Endothelial cell of umbilical vein (primary cell): ENCODE results near the gene CNIH2. TPM values are rescaled to one million over a fixed set of nuclear protein-coding genes. Genes with fewer than 3 reads are reported as not detected.

ENCODE experiments used
- BruUV-seq: library from RNA; stranded (reverse); fragments of 400-500 nt; replicated peaks from 2 replicates; lab custom pipeline; 2021; lab: Mats Ljungman, UMichigan
- CTCF ChIA-PET: fragments of 300-600, 350-600 bp; sonication (Branson Sonifier 250); formaldehyde crosslinking; loops from one replicate; lab custom pipeline; 2021; ENCODE audit warnings: antibody characterized with exemption, inconsistent platforms; lab: Charles Lee
- POLR2A ChIA-PET: fragments of 300-600, 350-600 bp; sonication (Branson Sonifier 250); formaldehyde crosslinking; loops from one replicate; lab custom pipeline; 2021; ENCODE audit warnings: antibody characterized with exemption, inconsistent platforms; lab: Charles Lee
- DNase-seq: peaks from one replicate; pipeline ENCODE4 v3.0.0-alpha.2; 2011; ENCODE audit warnings: low read depth, low spot score
- FAIRE-seq: peaks from 2 replicates; lab custom pipeline; 2011; peaks lifted over from hg19 to GRCh38; lab: Jason Lieb, UNC
- H2AFZ ChIP-seq: 2 replicates; pipeline ENCODE4 v1.6.0; 2012; ENCODE audit warnings: low read depth, low read length, control low read depth, inconsistent platforms
- H3K27ac ChIP-seq: 2 replicates; pipeline ENCODE4 v1.5.1; 2011; ENCODE audit warnings: low read depth, mild to moderate bottlenecking, control low read depth, low read length, moderate library complexity; ENCODE audit not compliant: insufficient read depth
- H3K27me3 ChIP-seq, 2 experiments: 2 replicates each; pipeline versions ENCODE4 v1.6.0 to v1.6.1; 2011; ENCODE audit warnings: low read length in 2 of 2, mixed read lengths in 1 of 2; ENCODE audit not compliant: control insufficient read depth in 2 of 2, insufficient read depth in 2 of 2
- H3K36me3 ChIP-seq, 2 experiments: 2 replicates in 1 of 2; 3 replicates in 1 of 2; pipeline ENCODE4 v1.5.1; 2011; ENCODE audit warnings: low read length in 2 of 2, mild to moderate bottlenecking in 1 of 2, moderate library complexity in 1 of 2; ENCODE audit not compliant: control insufficient read depth in 2 of 2, insufficient read depth in 2 of 2; ENCODE audit errors: extremely low read depth in 1 of 2
- H3K4me1 ChIP-seq: 3 replicates; pipeline ENCODE4 v1.5.1; 2011; ENCODE audit warnings: mild to moderate bottlenecking, low read length; ENCODE audit not compliant: control insufficient read depth, insufficient read depth; ENCODE audit errors: extremely low read depth
- H3K4me2 ChIP-seq: 2 replicates; pipeline ENCODE4 v1.6.1; 2011; ENCODE audit warnings: low read length, control low read depth, mixed read lengths; ENCODE audit not compliant: insufficient read depth
- H3K4me3 ChIP-seq, 3 experiments: fragments of 200-600 bp in 1 of 3; sonication (generic), shearing (Covaris generic) in 1 of 3; replicated peaks in 1 of 3; 2 replicates each; pipeline ENCODE4 v1.5.1; 2011 to 2016; ENCODE audit warnings: control low read depth in 3 of 3, low read length in 3 of 3, mild to moderate bottlenecking in 2 of 3, inconsistent platforms in 1 of 3, low read depth in 1 of 3, moderate library complexity in 1 of 3; ENCODE audit not compliant: insufficient read depth in 1 of 3
- H3K79me2 ChIP-seq: 2 replicates; pipeline ENCODE4 v1.6.0; 2012; ENCODE audit warnings: low read length, inconsistent platforms; ENCODE audit not compliant: control insufficient read depth, insufficient read depth
- H3K9ac ChIP-seq: replicated peaks from 2 replicates; pipeline ENCODE3; 2011; ENCODE audit warnings: low read length, control low read depth; ENCODE audit not compliant: insufficient read depth; ENCODE audit errors: extremely low read depth
- H3K9me1 ChIP-seq: replicated peaks from 3 replicates; pipeline ENCODE4 v1.6.0; 2011; ENCODE audit warnings: mild to moderate bottlenecking, low read length; ENCODE audit not compliant: control insufficient read depth, insufficient read depth; ENCODE audit errors: extremely low read depth
- H3K9me3 ChIP-seq: replicated peaks from 2 replicates; pipeline ENCODE4 v1.5.1; 2012; ENCODE audit warnings: low read length, inconsistent platforms; ENCODE audit not compliant: control insufficient read depth, insufficient read depth
- H4K20me1 ChIP-seq: replicated peaks from 2 replicates; pipeline ENCODE3; 2011; ENCODE audit warnings: mild to moderate bottlenecking, low read length; ENCODE audit not compliant: control insufficient read depth, insufficient read depth; ENCODE audit errors: extremely low read depth
- EZH2 ChIP-seq: IDR thresholded peaks from 2 replicates; pipeline ENCODE4 v1.6.1; 2012; ENCODE audit warnings: borderline replicate concordance, low read depth, mild to moderate bottlenecking, moderate library complexity, low read length, inconsistent platforms; ENCODE audit not compliant: severe bottlenecking
- FOS ChIP-seq: IDR thresholded peaks from 2 replicates; pipeline ENCODE4 v1.6.1; 2011; ENCODE audit warnings: mild to moderate bottlenecking, low read length, moderate library complexity, borderline replicate concordance; ENCODE audit not compliant: insufficient read depth
- GATA2 ChIP-seq: IDR thresholded peaks from 2 replicates; pipeline ENCODE4 v1.7.0; 2011; ENCODE audit warnings: low read depth, mild to moderate bottlenecking, moderate library complexity, mixed read lengths, low read length; ENCODE audit not compliant: insufficient read length, insufficient read depth
- MYC ChIP-seq: IDR thresholded peaks from one replicate; pipeline ENCODE4 v1.6.1; 2011; ENCODE audit warnings: mild to moderate bottlenecking, low read depth, low read length
- POLR2A ChIP-seq: IDR thresholded peaks from 2 replicates; pipeline ENCODE4 v1.6.1; 2012; ENCODE audit warnings: low read depth, mild to moderate bottlenecking, control low read depth, low read length
- POLR2AphosphoS5 ChIP-seq: IDR thresholded peaks from 2 replicates; pipeline ENCODE4 v1.6.1; 2012; ENCODE audit warnings: low read depth, mild to moderate bottlenecking, control low read depth, low read length, moderate library complexity; ENCODE audit not compliant: insufficient read depth
- dilution Hi-C: fragments of 300-500 bp; cut with MboI; formaldehyde crosslinking; loops from one replicate; pipeline ENCODE4 v1.15.0; 2019; ENCODE audit warnings: low sequenced_read_pairs; ENCODE audit not compliant: extremely low pct_ligation_motif_present
- intact Hi-C: fragments of 100-400 bp; cut with micrococcal nuclease; formaldehyde crosslinking; loops from one replicate; pipeline ENCODE4 v1.10.0; 2022
- polyA plus RNA-seq, 4 experiments: library from polyadenylated mRNA; depleted of rRNA in 3 of 4; stranded (reverse) in 3 of 4; unstranded in 1 of 4; fragments of >200 nt; gene quantifications; 2 replicates each; pipeline versions ENCODE4 v1.2.1 to v1.2.3, GENCODE V29; 2011 to 2012; ENCODE audit warnings: missing spikeins in 1 of 4
- total RNA-seq: library from RNA; stranded (reverse); gene quantifications from 2 replicates; pipeline ENCODE4 v1.2.3, GENCODE V29; 2021
- TF ChIP-seq, protein P1 (sequence below), 2 donors: IDR thresholded peaks; 1 replicate in 1 of 2; 2 replicates in 1 of 2; pipeline ENCODE4 v1.5.1; 2011; ENCODE audit warnings: low read length in 2 of 2, mild to moderate bottlenecking in 2 of 2, moderate library complexity in 2 of 2, control low read depth in 1 of 2, inconsistent platforms in 1 of 2, low read depth in 1 of 2; ENCODE audit not compliant: insufficient read depth in 1 of 2; ENCODE audit errors: extremely low read depth in 1 of 2

CNIH2 gene
- total and polyA plus RNA-seq, 2 donors (not counting 3 experiments of a cell fraction or from before 2014, with no cell fraction given), result 0.46 to 1.2 TPM

GRCh38 chr11:66330931-66331330, 53.0 kb downstream of the CNIH2 start:
- TF ChIP-seq MYC (no peak), EZH2 (no peak), POLR2A (no peak), GATA2 (no peak), POLR2AphosphoS5 (no peak), FOS (no peak)
- TF ChIP-seq, protein P1, sequence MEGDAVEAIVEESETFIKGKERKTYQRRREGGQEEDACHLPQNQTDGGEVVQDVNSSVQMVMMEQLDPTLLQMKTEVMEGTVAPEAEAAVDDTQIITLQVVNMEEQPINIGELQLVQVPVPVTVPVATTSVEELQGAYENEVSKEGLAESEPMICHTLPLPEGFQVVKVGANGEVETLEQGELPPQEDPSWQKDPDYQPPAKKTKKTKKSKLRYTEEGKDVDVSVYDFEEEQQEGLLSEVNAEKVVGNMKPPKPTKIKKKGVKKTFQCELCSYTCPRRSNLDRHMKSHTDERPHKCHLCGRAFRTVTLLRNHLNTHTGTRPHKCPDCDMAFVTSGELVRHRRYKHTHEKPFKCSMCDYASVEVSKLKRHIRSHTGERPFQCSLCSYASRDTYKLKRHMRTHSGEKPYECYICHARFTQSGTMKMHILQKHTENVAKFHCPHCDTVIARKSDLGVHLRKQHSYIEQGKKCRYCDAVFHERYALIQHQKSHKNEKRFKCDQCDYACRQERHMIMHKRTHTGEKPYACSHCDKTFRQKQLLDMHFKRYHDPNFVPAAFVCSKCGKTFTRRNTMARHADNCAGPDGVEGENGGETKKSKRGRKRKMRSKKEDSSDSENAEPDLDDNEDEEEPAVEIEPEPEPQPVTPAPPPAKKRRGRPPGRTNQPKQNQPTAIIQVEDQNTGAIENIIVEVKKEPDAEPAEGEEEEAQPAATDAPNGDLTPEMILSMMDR (IDR thresholded peaks at IDR 0.05; ENCODE audit: extremely low read depth in 1 of 2, insufficient read depth in 1 of 2, low read depth in 1 of 2, low read length in 2 of 2), result no peak
- FAIRE-seq, result no peak
- H3K36me3 ChIP-seq, result no peaks in the 10 kb centered on the region

More at GRCh38 chr11:66330931-66331330, 53.0 kb downstream of the CNIH2 start:
- H3K27me3 ChIP-seq, result no peaks in the 10 kb centered on the region
- CTCF ChIA-PET, result interaction anchor here (8.7 kb wide), 1 partner anchor 17 kb away, joined by 225 read pairs; the partner anchor contains the start of gene CD248
- no peak overlapping the region for H2AFZ ChIP-seq
- no peak overlapping the region for H3K4me2 ChIP-seq
- no peaks in the 10 kb centered on the region for H3K9me1 ChIP-seq
- intact Hi-C loops, result no loop called here
- no peak overlapping the region for H3K9ac ChIP-seq
- H4K20me1 ChIP-seq, result no peaks in the 10 kb centered on the region
- dilution Hi-C loops, result no loop called here
- H3K9me3 ChIP-seq, result no peaks in the 10 kb centered on the region
- H3K4me3 ChIP-seq, result no peak overlapping the region
- H3K27ac ChIP-seq, result no peak overlapping the region
- peaks cover 14% of the 10 kb centered on the region for H3K4me1 ChIP-seq
- POLR2A ChIA-PET, result no interaction called here
- DNase-seq, result no peak
- no TSS peak for BruUV-seq
- no peaks in the 10 kb centered on the region for H3K79me2 ChIP-seq
